Stimulated activated CD8-positive, alpha-beta memory T cell treated with anti-CD3 and anti-CD28 coated beads, Interleukin-15, amount 100 ng/mL, for 1 hour (primary cell): ENCODE measurements around the gene ZFAND2A.
"Not testable (repeated sequence)": the region's sequence is repeated elsewhere in the genome, so short reads cannot be mapped to it uniquely, and the experiment has no call there.

ENCODE experiments used
- DNase-seq: peaks from one replicate; pipeline ENCODE4 v3.0.0-alpha.2; 2020; ENCODE audit warnings: low read depth

The ZFAND2A gene

DNA sequence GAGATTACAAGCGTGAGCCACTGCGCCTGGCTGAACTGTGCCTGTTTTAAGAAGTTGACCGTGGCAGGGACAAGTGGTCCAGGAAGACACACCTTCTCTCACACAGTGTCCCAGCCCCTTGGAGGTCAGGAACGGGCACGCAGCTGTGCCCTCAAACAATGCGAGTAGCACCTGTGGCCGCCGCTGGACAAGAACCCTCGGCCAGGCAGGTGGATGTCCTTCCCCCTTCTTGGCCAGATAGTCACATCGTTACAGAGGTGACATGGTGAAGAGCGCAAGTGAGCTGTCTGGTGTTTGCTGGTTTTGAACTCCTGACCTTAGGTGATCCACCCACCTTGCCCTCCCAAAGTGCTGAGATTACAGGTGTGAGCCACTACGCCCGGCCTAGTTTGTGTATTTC, 8.8 kb downstream of the ZFAND2A start:
- DNase-seq = no peak

DNA sequence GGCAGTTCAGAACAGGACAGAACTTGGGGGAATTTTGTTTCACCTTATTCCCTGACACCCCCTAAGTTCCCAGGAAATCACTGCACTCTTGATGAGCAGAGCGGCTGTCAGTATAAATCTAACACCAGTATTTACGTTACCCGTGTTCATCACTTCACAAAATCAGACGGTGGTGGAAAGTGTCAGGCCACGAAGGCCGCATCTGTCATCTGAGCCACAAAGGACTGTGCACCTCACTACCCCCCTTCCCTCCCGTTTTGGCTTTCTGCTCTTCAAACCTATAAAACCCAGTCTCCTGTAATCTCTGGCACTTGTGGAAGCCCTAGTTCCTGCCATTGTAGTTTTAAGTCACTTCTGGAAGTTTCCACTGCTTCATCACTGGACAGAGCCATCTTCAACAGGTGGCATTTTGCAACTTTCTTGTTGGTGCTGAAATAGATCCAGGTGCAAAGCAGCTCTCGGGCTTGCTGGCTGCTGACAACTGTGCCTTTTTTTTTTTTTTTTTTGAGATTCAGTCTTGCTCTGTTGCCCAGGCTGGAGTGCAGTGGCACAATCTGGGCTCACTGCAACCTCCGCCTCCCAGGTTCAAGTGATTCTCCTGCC, 9.5 kb downstream of the ZFAND2A start:
- DNase-seq = no peak

DNA sequence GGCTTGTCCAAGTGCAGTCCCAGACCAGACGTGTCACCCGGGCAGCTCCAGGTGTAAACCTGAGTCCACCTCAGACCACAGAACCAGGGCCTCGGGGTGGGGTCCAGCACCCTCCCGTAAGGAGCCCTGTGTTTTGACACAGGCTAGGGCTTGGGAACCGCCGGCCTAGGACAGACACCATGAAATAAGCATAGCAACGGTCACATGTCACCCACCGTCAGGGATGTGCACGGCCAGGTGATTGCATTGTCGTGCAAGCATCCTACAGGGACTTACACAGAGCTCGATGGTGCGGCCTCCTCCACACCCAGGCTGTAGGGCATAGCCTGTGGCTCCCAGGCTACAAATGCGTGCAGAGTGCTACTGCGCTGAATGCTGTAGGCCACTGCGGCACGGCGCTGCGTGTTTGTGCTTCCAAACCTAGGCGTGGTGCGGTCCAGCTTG, 10.6 kb downstream of the ZFAND2A start:
- DNase-seq = no peak

DNA sequence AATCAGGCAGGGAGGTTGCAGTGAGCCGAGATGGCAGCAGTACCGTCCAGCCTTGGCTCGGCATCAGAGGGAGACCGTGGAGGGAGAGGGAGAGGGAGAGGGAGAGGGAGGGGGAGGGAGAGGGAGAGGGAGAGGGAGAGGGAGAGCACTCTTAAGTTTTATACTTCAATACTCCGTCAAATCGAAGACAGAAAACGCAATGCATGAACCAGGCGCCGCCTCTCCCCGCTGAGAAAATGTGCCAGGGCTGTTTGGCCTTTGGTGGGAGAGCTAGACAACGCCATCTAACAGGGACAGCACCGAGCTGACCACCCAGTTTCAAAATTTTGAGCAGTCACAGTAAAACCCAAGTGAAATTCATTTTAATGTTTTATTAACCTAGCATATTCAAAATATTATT, 12.1 kb downstream of the ZFAND2A start:
- DNase-seq = not testable (repeated sequence)

DNA sequence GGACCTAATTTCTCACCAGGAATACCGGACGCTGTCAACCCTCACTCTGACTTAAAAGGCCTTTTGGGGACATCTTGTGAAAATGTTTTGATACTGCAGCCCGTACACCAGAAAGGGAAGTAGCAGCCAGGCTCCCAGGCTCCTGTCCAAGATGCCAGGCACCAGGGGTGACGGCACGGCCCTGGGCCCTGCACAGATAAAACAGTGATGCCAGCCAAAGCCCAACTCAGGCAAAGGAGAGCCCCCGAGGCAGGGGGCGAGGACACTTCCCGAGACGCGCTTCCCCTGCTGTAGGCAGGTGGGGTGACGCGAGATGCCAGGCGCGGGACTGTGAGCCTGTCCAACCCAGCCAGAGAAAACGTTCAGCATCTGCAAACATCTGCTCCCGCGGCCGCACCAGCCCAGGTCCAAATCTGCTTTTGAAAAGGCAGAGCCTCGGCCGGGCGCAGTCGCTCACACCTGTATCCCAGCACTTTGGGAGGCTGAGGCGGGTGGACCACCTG, 15.7 kb downstream of the ZFAND2A start:
- no peak for DNase-seq

DNA sequence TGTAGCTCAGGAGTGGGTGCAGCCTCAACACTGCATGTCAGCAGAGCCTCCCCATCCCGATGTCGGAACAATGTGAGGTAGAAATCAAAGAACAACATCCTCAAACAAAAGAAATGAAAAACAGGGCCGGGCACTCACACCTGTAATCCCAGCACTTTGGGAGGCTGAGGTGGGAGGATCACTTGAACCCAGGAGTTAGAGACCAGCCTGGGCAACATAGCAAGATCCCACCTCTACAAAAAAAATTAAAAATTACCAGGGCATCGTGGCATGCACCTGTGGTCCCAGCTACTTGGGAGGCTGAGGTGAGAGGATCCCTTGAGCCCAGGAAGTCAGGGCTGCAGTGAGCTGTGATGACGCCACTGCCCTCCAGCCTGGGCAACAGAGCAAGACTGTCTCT, 17.0 kb downstream of the ZFAND2A start:
- not testable (repeated sequence) for DNase-seq

DNA sequence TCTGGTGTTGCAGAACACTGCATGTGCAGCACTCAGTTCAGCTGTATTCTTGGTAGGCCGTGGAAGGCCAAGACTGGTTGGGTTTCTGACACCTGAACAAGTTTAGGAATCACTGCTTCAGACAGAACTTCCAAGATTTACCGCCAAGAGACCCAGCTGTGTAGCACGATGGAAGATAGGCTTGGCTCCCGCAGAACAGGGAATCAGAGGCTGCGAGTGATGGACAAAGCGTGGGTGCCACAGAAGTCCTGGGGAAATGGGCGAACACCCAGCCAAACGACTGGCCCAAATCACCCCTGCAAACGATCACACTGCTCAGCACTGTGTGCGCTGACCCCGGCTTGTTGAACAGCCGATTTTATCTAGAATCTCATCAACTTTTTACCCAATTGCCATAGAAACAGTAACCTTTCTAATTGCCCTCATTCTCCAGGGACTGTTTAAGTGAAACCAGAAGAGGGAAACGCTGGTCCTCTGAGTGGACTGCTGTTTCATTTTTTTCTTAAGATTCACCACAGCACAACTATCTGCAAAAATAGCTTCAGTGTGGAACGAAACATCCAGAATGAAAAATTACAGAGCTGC, 17.9 kb downstream of the ZFAND2A start:
- DNase-seq = no peak

DNA sequence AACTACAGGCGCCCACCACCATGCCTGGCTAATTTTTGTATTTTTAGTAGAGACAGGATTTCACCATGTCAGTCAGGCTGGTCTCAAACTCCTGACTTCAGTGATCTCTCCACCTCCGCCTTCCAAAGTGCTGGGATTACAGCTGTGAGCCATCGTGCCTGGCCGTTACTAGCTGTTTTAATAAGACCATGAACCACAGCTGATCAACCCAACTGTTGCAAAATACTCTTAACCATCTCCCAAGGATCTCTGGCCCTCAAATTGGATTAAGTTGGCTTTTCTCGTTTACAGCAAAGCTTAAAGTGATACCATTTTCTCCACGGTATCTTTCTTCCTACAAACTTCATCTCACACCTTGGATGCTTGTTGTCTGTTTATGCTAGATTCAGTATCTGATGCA, 18.3 kb downstream of the ZFAND2A start:
- DNase-seq = no peak

DNA sequence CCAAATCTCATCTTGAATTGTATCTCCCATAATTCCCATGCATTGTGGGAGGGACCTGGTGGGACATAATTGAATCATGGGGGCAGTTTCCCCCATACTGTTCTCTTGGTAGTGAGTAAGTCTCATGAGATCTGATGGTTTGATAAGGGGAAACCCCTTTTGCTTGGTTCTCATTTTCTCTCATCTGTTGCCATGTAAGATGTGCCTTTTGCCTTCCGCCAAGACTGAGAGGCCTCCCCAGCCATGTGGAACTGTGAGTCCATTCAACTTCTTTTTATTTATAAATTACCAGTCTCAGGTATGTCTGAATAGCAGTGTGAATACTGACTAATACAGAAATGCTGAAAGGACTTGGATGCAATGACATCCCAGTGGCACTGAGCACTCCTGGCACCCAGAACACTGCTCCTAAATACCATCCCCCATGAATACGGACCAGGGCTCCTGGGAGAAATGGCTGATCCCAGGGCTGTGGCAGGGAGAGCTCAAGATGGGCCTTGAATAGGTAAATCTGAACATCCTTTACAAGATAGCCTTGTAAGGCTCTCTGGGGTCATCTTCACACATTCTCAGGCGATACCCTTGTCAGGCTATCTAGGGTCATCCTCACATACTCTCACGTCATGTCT, 19.4 kb downstream of the ZFAND2A start:
- no peak for DNase-seq

DNA sequence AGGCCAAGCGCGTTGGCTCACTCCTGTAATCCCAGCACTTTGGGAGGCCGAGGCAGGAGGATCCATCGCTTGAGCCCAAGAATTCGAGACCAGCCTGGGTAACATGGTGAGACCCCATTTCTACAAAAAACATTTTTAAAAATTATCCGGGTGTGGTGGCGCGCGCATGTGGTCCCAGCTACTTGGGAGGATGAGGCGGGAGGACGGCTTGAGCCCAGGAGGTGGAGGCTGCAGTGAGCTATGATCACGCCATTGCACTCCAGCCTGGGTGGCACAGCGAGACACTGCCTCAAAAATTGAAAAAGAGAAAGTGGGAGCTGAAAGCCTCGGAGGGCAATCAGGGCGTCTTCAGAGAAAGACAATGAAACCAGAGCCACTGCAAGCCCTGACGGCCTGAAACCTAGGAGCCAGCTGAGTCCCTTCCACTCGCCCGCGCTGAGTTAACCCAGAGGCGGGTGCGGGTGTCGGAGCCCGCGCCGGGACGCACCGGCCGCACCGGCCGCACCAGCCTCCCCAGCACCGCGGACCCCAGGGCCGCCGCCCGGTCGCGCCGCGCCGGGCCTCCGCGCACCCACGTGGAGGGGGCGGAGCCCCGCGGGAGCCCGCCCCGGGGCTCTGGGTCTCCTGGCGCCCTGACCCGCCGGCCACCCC, 22.4 kb downstream of the ZFAND2A start:
- DNase-seq = no peak

DNA sequence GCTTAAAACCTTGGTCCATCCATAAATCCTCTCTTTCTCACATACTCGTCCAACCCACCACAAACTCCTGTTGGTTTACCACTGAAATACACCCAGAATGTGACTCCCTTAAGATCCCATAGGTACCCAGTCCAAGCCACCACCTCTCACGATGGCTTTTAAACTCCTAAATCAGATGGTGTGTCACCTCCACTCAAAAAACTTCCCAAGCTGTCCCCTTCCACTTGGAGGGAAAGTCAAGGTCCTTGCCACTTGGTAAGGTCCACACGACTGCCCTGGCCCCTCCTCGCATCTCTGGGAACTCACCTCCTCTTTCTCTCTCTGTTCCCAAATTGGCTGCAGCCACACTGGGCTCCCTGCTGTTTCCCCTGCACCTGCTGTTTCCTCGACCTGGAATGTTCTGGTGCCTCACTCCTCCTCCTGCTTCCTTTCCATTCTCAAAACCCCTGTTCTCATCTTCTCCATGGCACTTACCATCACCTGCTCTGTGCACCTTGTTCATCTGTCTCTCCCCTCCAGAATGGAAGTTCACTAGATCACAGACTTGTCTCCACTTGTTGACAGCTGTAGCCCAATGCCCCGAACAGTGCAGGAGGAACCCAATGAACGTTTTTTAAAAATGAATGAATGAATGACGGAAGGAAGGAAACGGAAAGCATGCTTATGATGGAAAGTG, 23.0 kb downstream of the ZFAND2A start:
- no peak for DNase-seq

DNA sequence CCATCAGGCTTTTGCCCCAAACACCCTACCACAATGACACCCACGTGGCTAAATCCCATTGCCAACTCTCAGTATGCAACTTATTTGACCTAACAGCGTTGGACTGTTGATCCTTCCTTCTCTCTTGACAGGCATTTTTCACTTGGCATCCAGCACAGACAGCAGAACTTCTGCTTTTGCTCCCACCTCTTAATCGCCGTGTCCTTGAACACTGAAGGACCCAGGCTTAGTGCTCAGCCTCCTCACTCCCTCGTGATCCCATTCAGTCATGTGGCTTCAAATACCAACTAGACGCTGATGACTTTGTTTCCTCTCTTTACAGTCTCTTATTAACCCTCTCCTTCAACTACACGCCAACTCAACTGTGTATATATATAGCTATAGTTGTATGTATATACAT, 25.0 kb downstream of the ZFAND2A start:
- DNase-seq = no peak

DNA sequence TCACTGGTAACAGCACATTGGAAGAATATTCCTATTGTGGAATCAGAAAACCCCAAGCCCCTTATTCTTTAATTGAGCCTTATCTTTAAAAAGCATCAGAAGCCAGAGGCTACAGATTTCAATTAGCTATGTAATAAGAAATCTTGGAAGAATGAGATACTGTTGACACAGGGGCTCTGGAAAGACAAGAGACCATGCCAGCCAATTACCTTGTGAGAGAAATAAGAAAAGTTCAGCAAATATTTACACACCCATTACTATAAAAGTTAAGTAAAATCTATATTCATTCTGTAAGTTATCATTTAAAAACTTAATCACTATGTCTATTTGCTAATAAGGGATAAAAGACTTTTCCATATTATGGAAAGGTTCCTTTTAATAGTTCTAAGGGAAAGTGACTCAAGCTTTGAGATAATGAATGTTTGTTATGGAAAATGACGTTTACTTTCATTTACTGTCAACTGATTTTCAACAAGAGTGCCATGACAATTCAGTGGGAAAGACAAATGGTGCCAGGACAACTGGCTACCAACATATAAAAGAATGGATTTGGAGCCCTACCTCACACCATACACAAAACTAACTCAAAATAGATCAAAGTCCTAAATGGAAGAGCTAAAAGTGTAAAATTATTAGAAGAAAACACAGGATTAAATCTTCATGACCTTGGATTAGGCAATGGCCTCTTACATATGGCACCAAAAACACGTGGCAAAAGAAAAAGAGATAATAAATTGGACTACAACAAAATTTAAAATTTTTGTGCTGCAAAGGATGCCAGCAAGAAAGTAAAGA, 28.3 kb downstream of the ZFAND2A start:
- no peak for DNase-seq

DNA sequence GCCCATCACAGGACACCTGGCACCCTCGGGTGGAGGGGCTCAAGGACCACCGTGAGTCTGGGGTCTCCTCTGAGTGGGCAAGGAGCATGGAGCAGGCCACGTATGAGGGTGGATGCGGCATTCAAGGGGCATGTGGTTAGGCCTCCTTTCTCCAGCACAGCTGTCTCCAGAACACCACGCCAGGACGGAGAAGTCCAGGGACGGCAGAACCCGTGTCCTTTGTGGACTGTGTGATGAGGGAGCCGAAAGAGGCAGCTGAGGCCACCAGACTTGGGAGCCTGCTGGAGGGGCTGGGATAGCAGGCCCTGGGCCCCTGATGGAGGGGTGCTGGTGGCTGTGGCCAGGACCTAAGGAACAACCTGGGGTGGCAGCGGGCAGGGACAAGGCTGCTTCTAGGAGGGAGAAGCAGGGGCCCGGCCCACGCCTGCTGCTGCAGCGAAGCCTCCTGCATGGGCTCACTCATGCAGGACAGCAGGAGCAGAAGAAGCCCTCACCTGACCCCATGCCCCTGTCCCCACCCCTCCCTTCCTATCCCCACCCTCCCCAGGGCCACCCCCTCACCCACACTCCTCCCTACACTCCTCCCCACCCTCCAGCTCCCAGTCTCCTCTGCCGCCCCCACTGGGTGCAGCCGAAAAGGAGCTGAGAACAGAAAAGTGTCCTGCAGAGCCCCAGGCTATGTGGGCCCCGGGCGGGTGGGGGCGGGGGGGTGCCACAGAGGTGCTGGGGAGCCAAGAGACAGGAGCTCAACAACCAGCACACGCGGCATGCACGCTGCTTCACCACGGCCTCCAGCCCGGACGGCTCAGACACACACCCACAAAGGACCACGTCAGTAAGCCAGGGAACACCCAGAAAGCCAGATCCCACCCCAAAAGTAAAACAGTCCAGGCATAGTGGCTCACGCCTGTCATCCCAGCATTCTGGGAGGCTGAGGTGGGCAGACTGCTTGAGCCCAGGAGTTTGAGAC, 29.7 kb downstream of the ZFAND2A start:
- DNase-seq = no peak

DNA sequence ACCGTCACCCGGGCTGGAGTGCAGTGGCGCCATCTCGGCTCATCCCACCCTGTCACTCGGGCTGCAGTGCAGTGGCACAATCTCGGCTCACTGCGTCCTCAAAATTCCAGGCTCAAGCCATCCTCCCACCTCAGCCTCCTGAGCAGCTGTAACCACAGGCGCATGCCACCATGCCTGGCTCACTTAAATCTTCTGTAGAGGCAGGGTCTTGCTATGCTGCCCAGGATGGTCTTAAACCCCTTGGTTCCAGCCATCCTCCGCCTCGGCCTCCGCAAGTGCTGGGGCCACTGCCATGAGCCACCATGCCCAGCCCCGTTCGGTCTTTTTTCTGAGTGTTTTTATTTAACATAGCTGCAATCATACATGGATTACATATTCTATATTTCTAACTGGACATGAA, 30.6 kb downstream of the ZFAND2A start:
- no peak for DNase-seq

DNA sequence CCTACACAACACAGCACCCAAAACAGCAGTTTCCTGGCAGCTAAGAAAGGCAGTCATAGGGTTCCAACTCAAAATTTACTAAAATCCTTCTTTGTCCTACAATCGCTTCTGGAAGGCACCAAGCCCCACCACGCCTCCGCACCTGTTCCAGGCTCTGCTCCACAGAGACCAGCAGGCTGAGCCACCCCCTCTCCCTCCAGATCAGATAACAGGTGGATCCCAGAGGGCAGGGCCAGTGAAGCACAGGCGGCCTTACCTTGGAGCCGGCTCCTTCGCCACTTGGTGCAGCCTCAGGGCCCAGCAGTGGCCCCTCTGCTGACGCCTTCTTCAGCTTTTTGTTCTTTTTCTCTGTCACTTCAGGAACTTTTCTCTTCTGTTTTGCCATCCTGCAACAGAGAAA, 33.0 kb downstream of the ZFAND2A start:
- DNase-seq = no peak

DNA sequence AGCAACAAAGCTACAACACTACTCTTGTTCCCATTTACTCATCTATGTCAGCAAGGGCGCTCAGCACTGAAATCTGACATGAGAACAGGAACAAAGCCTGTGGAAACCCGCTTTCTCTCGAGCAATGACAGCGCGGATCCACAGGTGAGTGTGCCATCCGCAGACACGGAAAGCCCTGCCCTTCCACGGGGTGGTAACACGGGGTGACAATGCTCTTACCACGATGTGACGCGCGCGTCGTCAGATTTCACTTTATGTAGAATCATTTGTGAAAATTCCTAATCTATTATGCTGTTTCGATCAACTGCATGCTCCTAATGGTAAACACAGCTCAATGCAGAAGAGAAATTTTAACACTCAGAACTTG, 34.4 kb downstream of the ZFAND2A start:
- no peak for DNase-seq

DNA sequence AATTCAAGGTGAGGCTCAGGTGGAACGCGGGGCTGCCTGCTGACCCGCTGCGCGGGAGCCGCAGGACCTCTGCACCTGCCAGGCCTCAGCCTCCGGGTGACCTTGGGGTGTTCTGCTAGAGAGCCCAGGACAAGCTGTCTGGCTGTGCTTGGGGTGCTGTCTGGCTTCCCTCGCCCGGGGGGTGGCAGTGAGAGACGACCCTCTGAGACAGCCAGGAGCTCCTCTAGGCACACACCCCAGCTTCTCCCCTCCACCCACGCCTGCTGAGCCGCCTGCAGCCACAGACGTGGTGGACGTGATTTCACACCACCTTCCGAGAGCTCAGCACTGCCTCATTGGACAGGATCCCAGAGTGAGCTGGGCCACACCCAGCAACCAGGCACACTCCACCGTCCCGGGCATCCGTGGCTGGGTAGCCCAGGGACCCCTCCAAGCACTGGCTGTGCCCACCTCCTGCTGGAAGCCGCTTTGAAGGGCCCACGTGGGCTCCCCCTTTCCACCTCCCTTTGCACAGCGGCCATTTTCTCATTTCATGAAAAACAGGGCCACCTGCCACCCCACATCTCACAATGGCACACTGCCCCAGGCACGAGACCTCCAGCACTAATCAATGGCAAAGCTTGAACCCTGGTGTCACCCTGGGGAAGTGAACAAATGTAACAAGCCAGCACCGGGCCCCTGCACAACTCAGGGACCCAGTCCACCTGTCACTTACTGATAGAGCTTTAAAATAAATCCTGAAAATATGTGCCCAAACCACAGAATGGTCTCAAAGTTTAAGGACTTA, 35.0 kb downstream of the ZFAND2A start:
- no peak for DNase-seq

DNA sequence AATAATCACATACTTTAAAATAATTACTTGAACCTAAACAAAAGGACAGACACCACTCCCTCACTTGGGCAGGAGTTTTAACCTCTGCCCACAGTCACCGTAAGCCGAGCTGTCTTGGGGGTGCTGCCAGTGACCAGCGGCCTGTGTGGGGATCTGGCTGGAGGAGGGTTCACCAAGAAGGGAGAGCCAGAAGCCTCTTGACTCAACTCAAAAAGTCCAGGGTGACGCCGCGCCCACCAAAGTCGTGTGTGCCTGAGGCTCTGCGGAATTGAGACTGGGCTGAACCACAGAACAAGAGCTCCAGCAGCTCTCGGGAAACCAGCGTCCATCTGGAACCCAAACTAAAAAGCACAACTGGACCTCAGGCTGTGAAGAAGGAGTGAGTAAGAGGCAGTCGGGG, 35.8 kb downstream of the ZFAND2A start:
- no peak for DNase-seq

DNA sequence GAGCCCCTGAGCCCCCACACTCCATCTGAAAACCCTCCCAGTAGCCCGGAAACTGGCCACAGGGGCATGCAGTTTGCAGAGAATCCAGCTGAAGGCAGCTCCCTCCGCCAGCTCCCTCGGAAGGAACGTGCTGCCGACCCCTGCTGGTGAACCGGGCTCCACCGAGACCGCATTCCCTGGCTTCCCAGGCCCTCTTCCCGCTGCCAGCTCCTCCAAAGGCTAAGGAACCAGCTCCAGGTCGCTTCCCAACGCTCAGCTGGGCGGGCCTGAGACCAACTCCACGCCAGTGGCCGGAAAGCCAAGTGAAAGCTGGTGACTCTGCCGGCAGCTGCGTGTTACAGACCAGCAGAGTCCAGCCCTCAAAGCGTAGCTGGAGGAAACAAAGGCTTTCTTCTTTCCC, 36.3 kb downstream of the ZFAND2A start:
- DNase-seq = no peak
